Measurements from ENCODE around the gene GRM7. TPM values are rescaled to one million over a fixed set of nuclear protein-coding genes. Genes with fewer than 3 reads are reported as not detected.

Gene GRM7
- polyA plus RNA-seq, 1 donor from 2014 or later: 23.8 TPM

- no peak overlapping the region for H3K9ac ChIP-seq (ENCODE audit: low read length)
- H2AFZ ChIP-seq (ENCODE audit: low read depth, low read length): no peak overlapping the region
- H4K20me1 ChIP-seq (ENCODE audit: insufficient read depth): no peaks in the 10 kb centered on the region
- H3K79me2 ChIP-seq (replicated peaks; ENCODE audit: insufficient read depth, low read length): no peaks in the 10 kb centered on the region
- no peaks in the 10 kb centered on the region for H3K9me3 ChIP-seq (ENCODE audit: low read length)
- no peak overlapping the region for H3K27ac ChIP-seq (ENCODE audit: low read length)
- H3K27me3 ChIP-seq (ENCODE audit: insufficient read depth, low read depth, low read length): no peaks in the 10 kb centered on the region
- H3F3A ChIP-seq (ENCODE audit: insufficient read depth, low read length, poor library complexity, severe bottlenecking): no peaks in the 10 kb centered on the region
- no peaks in the 10 kb centered on the region for H3K9me2 ChIP-seq (ENCODE audit: insufficient read depth, low read length)
- H3K36me3 ChIP-seq (ENCODE audit: insufficient read depth, low read length): no peaks in the 10 kb centered on the region
- TF ChIP-seq REST (IDR thresholded peaks at IDR 0.05; ENCODE audit: borderline replicate concordance) (no peak), EP300 (conservative IDR thresholded peaks at IDR 0.05; ENCODE audit: poor library complexity, severe bottlenecking) (no peak), RAD21 (conservative IDR thresholded peaks at IDR 0.05) (no peak), SMC3 (conservative IDR thresholded peaks at IDR 0.05; ENCODE audit: poor library complexity) (no peak)
- H3K4me3 ChIP-seq (ENCODE audit: low read length): no peak overlapping the region
- no peak overlapping the region for H3K4me2 ChIP-seq (ENCODE audit: low read length)
These were observed 403.2 kb downstream of the GRM7 start for GRCh38 chr3:7264196-7264526.

- peak overlapping the region; percentile 14 for H3K4me2 ChIP-seq (ENCODE audit: low read length)
- no peaks in the 10 kb centered on the region for H3F3A ChIP-seq (ENCODE audit: insufficient read depth, low read length, poor library complexity, severe bottlenecking)
- no peaks in the 10 kb centered on the region for H3K9me3 ChIP-seq (ENCODE audit: low read length)
- H3K9me2 ChIP-seq (ENCODE audit: insufficient read depth, low read length): no peaks in the 10 kb centered on the region
- no peaks in the 10 kb centered on the region for H4K20me1 ChIP-seq (ENCODE audit: insufficient read depth)
- H3K79me2 ChIP-seq (replicated peaks; ENCODE audit: insufficient read depth, low read length): no peaks in the 10 kb centered on the region
- no peaks in the 10 kb centered on the region for H3K27me3 ChIP-seq (ENCODE audit: insufficient read depth, low read depth, low read length)
- H3K36me3 ChIP-seq (ENCODE audit: insufficient read depth, low read length): no peaks in the 10 kb centered on the region
- no peak overlapping the region for H3K27ac ChIP-seq (ENCODE audit: low read length)
- H3K4me3 ChIP-seq (ENCODE audit: low read length): no peak overlapping the region
- no peak overlapping the region for H3K9ac ChIP-seq (ENCODE audit: low read length)
- H2AFZ ChIP-seq (ENCODE audit: low read depth, low read length): no peak overlapping the region
- TF ChIP-seq EP300 (conservative IDR thresholded peaks at IDR 0.05; ENCODE audit: poor library complexity, severe bottlenecking) (no peak), CTCF (IDR thresholded peaks at IDR 0.05; ENCODE audit: poor library complexity, severe bottlenecking) (no peak)
These were observed 404.8 kb downstream of the GRM7 start for GRCh38 chr3:7265736-7266135.

- Histone ChIP-seq H4K20me1 (ENCODE audit: insufficient read depth) (no peaks in the 10 kb centered on the region), H2AFZ (ENCODE audit: low read depth, low read length) (no peak overlapping the region), H3K27ac (ENCODE audit: low read length) (no peak overlapping the region), H3F3A (ENCODE audit: insufficient read depth, low read length, poor library complexity, severe bottlenecking) (no peaks in the 10 kb centered on the region), H3K9ac (ENCODE audit: low read length) (no peak overlapping the region), H3K4me3 (ENCODE audit: low read length) (no peak overlapping the region), H3K9me2 (ENCODE audit: insufficient read depth, low read length) (no peaks in the 10 kb centered on the region), H3K9me3 (ENCODE audit: low read length) (no peaks in the 10 kb centered on the region), H3K79me2 (replicated peaks; ENCODE audit: insufficient read depth, low read length) (no peaks in the 10 kb centered on the region), H3K4me2 (ENCODE audit: low read length) (no peak overlapping the region), H3K27me3 (ENCODE audit: insufficient read depth, low read depth, low read length) (no peaks in the 10 kb centered on the region), H3K36me3 (ENCODE audit: insufficient read depth, low read length) (no peaks in the 10 kb centered on the region)
- no peak for TF ChIP-seq TAF1 (IDR thresholded peaks at IDR 0.05; ENCODE audit: low read depth)
- no peak for TF ChIP-seq EP300 (conservative IDR thresholded peaks at IDR 0.05; ENCODE audit: poor library complexity, severe bottlenecking)
- TF ChIP-seq CTCF (IDR thresholded peaks at IDR 0.05; ENCODE audit: poor library complexity, severe bottlenecking): no peak
- TF ChIP-seq RAD21 (conservative IDR thresholded peaks at IDR 0.05): no peak
- no peak for TF ChIP-seq EZH2 (IDR thresholded peaks at IDR 0.05; ENCODE audit: borderline replicate concordance, insufficient read depth, low read length, poor library complexity, severe bottlenecking)
- no peak for TF ChIP-seq MXI1 (conservative IDR thresholded peaks at IDR 0.05; ENCODE audit: poor library complexity, severe bottlenecking)
- no peak for TF ChIP-seq SMC3 (conservative IDR thresholded peaks at IDR 0.05; ENCODE audit: poor library complexity)
- TF ChIP-seq REST (IDR thresholded peaks at IDR 0.05; ENCODE audit: borderline replicate concordance): no peak
- TF ChIP-seq POLR2AphosphoS5 (IDR thresholded peaks at IDR 0.05): no peak
These were observed 405.6 kb downstream of the GRM7 start for GRCh38 chr3:7266551-7266950.
